Measurements from ENCODE around the gene SLC39A12. TPM values are rescaled to one million over a fixed set of nuclear protein-coding genes. Genes with fewer than 3 reads are reported as not detected.

The SLC39A12 gene
- total RNA-seq, 1 donor from 2014 or later = not detected

DNA sequence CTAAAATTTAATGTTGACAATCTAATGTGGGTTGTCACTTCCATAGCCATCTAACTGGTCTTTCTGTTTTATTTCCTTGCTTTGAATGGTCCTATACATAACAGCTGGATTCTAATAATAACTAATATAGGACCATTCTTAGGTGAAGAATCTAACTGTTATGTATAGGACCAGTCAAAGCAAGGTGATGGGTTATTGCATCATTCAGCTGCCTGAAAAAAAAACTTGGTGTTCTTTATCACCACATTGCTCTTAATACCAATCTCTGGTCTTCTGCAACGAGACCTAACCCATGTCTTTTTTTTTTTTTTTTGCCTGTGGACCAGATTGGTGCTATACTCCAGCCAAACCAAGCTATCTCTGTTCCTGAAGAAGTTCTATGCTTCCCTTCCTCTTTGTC, 45.7 kb upstream of the SLC39A12 start:
- no peaks in the 10 kb centered on the region for H3K36me3 ChIP-seq (ENCODE audit: insufficient read depth, low read length)
- H4K20me1 ChIP-seq (ENCODE audit: insufficient read depth, low read length) = no peaks in the 10 kb centered on the region
- Mint-ChIP-seq H3K27me3 (ENCODE audit: low read depth, unreplicated experiment) (no peaks in the 10 kb centered on the region), H3K27ac (ENCODE audit: unreplicated experiment) (no peak overlapping the region), H3K4me3 (ENCODE audit: unreplicated experiment) (no peak overlapping the region), H3K36me3 (ENCODE audit: low read depth, unreplicated experiment) (no peaks in the 10 kb centered on the region), H3K9me3 (ENCODE audit: unreplicated experiment) (peaks cover 2% of the 10 kb centered on the region), H3K4me1 (ENCODE audit: low read depth, unreplicated experiment) (peaks cover 2% of the 10 kb centered on the region)
- no peaks in the 10 kb centered on the region for H3K79me2 ChIP-seq (ENCODE audit: insufficient read depth, low read length)
- no peaks in the 10 kb centered on the region for H3K4me1 ChIP-seq (ENCODE audit: insufficient read depth, low read length)
- FAIRE-seq (no peak), DNase-seq (ENCODE audit: low read depth) (no peak)
- no peak overlapping the region for H3K4me3 ChIP-seq (ENCODE audit: insufficient read depth, low read depth, low read length)
- no peak overlapping the region for H2AFZ ChIP-seq (ENCODE audit: low read depth, low read length)
- H3K4me2 ChIP-seq (ENCODE audit: low read length) = no peak overlapping the region
- no peak overlapping the region for H3K9ac ChIP-seq (ENCODE audit: low read length)
- no peak for TF ChIP-seq EZH2 (IDR thresholded peaks at IDR 0.05; ENCODE audit: insufficient read depth, low read length)
- TF ChIP-seq, protein P1, sequence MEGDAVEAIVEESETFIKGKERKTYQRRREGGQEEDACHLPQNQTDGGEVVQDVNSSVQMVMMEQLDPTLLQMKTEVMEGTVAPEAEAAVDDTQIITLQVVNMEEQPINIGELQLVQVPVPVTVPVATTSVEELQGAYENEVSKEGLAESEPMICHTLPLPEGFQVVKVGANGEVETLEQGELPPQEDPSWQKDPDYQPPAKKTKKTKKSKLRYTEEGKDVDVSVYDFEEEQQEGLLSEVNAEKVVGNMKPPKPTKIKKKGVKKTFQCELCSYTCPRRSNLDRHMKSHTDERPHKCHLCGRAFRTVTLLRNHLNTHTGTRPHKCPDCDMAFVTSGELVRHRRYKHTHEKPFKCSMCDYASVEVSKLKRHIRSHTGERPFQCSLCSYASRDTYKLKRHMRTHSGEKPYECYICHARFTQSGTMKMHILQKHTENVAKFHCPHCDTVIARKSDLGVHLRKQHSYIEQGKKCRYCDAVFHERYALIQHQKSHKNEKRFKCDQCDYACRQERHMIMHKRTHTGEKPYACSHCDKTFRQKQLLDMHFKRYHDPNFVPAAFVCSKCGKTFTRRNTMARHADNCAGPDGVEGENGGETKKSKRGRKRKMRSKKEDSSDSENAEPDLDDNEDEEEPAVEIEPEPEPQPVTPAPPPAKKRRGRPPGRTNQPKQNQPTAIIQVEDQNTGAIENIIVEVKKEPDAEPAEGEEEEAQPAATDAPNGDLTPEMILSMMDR (IDR thresholded peaks at IDR 0.05; ENCODE audit: insufficient read depth, low read depth, low read length) = no peak
- H3K9me3 ChIP-seq (ENCODE audit: insufficient read depth, low read depth, low read length) = no peaks in the 10 kb centered on the region
- H3K27me3 ChIP-seq (ENCODE audit: insufficient read depth, low read length) = no peaks in the 10 kb centered on the region
- no peak overlapping the region for H3K27ac ChIP-seq (ENCODE audit: low read depth, low read length)

DNA sequence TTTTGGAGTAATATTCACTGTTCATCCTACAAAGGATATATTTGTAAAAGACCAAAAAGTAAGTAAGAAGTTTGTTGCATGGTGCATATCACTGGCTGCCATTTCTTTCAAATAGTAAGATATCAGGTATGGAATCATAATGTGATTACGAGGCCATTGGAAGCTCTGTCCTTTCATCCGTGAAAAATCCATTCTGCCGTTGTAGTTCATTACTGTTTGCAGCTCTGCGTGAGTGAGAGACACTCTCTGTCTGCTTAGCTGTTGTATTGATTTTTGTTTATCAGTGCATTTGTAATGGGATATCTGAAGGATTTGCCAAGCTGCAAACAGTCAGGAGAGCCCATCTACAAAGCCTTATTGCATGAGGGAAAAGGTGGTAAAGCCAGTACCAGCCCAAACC, 44.1 kb upstream of the SLC39A12 start:
- Histone ChIP-seq H3K4me1 (ENCODE audit: insufficient read depth, low read length) (no peaks in the 10 kb centered on the region), H3K4me3 (ENCODE audit: insufficient read depth, low read depth, low read length) (no peak overlapping the region), H3K4me2 (ENCODE audit: low read length) (no peak overlapping the region), H3K79me2 (ENCODE audit: insufficient read depth, low read length) (no peaks in the 10 kb centered on the region), H3K27ac (ENCODE audit: low read depth, low read length) (no peak overlapping the region), H3K36me3 (ENCODE audit: insufficient read depth, low read length) (no peaks in the 10 kb centered on the region), H2AFZ (ENCODE audit: low read depth, low read length) (no peak overlapping the region), H3K9ac (ENCODE audit: low read length) (no peak overlapping the region), H4K20me1 (ENCODE audit: insufficient read depth, low read length) (no peaks in the 10 kb centered on the region), H3K9me3 (ENCODE audit: insufficient read depth, low read depth, low read length) (no peaks in the 10 kb centered on the region), H3K27me3 (ENCODE audit: insufficient read depth, low read length) (no peaks in the 10 kb centered on the region)
- no peaks in the 10 kb centered on the region for H3K36me3 Mint-ChIP-seq (ENCODE audit: low read depth, unreplicated experiment)
- no peak overlapping the region for H3K4me3 Mint-ChIP-seq (ENCODE audit: unreplicated experiment)
- H3K9me3 Mint-ChIP-seq (ENCODE audit: unreplicated experiment) = peaks cover 8% of the 10 kb centered on the region
- peaks cover 2% of the 10 kb centered on the region for H3K4me1 Mint-ChIP-seq (ENCODE audit: low read depth, unreplicated experiment)
- FAIRE-seq = no peak
- no peaks in the 10 kb centered on the region for H3K27me3 Mint-ChIP-seq (ENCODE audit: low read depth, unreplicated experiment)
- TF ChIP-seq EZH2 (IDR thresholded peaks at IDR 0.05; ENCODE audit: insufficient read depth, low read length) = no peak
- TF ChIP-seq, protein P1 (IDR thresholded peaks at IDR 0.05; ENCODE audit: insufficient read depth, low read depth, low read length) = no peak
- no peak overlapping the region for H3K27ac Mint-ChIP-seq (ENCODE audit: unreplicated experiment)
- DNase-seq (ENCODE audit: low read depth) = no peak

DNA sequence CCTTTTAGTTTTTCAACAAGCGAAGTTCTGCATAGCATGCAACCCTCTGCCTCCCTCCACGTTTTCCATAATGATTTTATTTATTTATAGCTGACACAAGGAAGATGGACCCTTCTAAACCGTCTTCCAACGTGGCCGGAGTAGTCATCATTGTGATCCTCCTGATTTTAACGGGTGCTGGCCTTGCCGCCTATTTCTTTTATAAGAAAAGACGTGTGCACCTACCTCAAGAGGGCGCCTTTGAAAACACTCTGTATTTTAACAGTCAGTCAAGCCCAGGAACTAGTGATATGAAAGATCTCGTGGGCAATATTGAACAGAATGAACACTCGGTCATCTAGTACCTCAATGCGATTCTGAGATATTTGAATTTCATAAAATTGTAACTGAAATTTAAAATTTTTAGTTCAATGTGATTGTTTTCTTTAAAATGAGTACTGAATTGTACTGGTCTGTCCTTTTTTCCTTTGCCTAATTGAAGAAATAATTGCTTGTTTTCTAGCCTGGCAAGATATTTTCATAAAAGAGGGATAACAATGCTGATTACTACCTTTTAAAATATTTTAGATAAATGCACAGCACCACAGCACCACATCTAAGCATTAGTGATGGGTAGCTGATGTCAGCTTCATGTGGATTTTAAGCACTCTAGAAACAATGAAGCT, 41.5 kb upstream of the SLC39A12 start:
- no peak overlapping the region for H3K27ac ChIP-seq (ENCODE audit: low read depth, low read length)
- H3K4me1 Mint-ChIP-seq (ENCODE audit: low read depth, unreplicated experiment) = peaks cover 2% of the 10 kb centered on the region
- no peaks in the 10 kb centered on the region for H3K27me3 ChIP-seq (ENCODE audit: insufficient read depth, low read length)
- H3K4me2 ChIP-seq (ENCODE audit: low read length) = no peak overlapping the region
- H3K4me3 ChIP-seq (ENCODE audit: insufficient read depth, low read depth, low read length) = no peak overlapping the region
- H3K9me3 Mint-ChIP-seq (ENCODE audit: unreplicated experiment) = peaks cover 5% of the 10 kb centered on the region
- no peaks in the 10 kb centered on the region for H3K4me1 ChIP-seq (ENCODE audit: insufficient read depth, low read length)
- H3K27ac Mint-ChIP-seq (ENCODE audit: unreplicated experiment) = no peak overlapping the region
- no peaks in the 10 kb centered on the region for H3K9me3 ChIP-seq (ENCODE audit: insufficient read depth, low read depth, low read length)
- H3K79me2 ChIP-seq (ENCODE audit: insufficient read depth, low read length) = no peaks in the 10 kb centered on the region
- no peak overlapping the region for H3K9ac ChIP-seq (ENCODE audit: low read length)
- FAIRE-seq (no peak), DNase-seq (ENCODE audit: low read depth) (peak; percentile 36)
- TF ChIP-seq, protein P1 (IDR thresholded peaks at IDR 0.05; ENCODE audit: insufficient read depth, low read depth, low read length) = peak; percentile 62
- no peak for TF ChIP-seq EZH2 (IDR thresholded peaks at IDR 0.05; ENCODE audit: insufficient read depth, low read length)
- no peaks in the 10 kb centered on the region for H3K36me3 Mint-ChIP-seq (ENCODE audit: low read depth, unreplicated experiment)
- H3K4me3 Mint-ChIP-seq (ENCODE audit: unreplicated experiment) = no peak overlapping the region
- H3K27me3 Mint-ChIP-seq (ENCODE audit: low read depth, unreplicated experiment) = no peaks in the 10 kb centered on the region
- no peak overlapping the region for H2AFZ ChIP-seq (ENCODE audit: low read depth, low read length)
- no peaks in the 10 kb centered on the region for H4K20me1 ChIP-seq (ENCODE audit: insufficient read depth, low read length)
- no peaks in the 10 kb centered on the region for H3K36me3 ChIP-seq (ENCODE audit: insufficient read depth, low read length)
